Activated T-cell treated with anti-CD3 and anti-CD28 coated beads, Interleukin-2, amount 50 U/mL, for 1 hour (primary cell): ENCODE results near the gene SMAP1.
"Not testable (repeated sequence)": the region's sequence is repeated elsewhere in the genome, so short reads cannot be mapped to it uniquely, and the experiment has no call there.

Experiments used
- DNase-seq: peaks from one replicate; pipeline ENCODE4 v3.0.0-alpha.2; 2020

Gene SMAP1

GRCh38 chr6:70742462-70742861, 74.8 kb downstream of the SMAP1 start:
- DNase-seq: not testable (repeated sequence)

GRCh38 chr6:70753870-70754380, 86.2 kb downstream of the SMAP1 start:
- no peak for DNase-seq

- DNase-seq: no peak
These were observed 91.2 kb downstream of the SMAP1 start for GRCh38 chr6:70758883-70759282.

GRCh38 chr6:70763754-70764510, 96.2 kb downstream of the SMAP1 start:
- DNase-seq: no peak

GRCh38 chr6:70764706-70765105, 97.0 kb downstream of the SMAP1 start:
- DNase-seq: no peak

GRCh38 chr6:70771351-70771750, 103.7 kb downstream of the SMAP1 start:
- DNase-seq: not testable (repeated sequence)

- no peak for DNase-seq
These were observed 112.3 kb downstream of the SMAP1 start for GRCh38 chr6:70779934-70780333.

- DNase-seq: no peak
These were observed 123.0 kb downstream of the SMAP1 start for GRCh38 chr6:70790483-70791224.

- DNase-seq: no peak
These were observed 129.9 kb downstream of the SMAP1 start for GRCh38 chr6:70797625-70798024.

GRCh38 chr6:70806086-70806485, 138.4 kb downstream of the SMAP1 start:
- no peak for DNase-seq

- DNase-seq: no peak
These were observed 144.1 kb downstream of the SMAP1 start for GRCh38 chr6:70811788-70812187.

- DNase-seq: no peak
These were observed 146.2 kb downstream of the SMAP1 start for GRCh38 chr6:70813885-70814284.

GRCh38 chr6:70819646-70820045, 152.0 kb downstream of the SMAP1 start:
- no peak for DNase-seq

- DNase-seq: no peak
These were observed 153.1 kb downstream of the SMAP1 start for GRCh38 chr6:70820778-70821177.

- DNase-seq: no peak
These were observed 154.1 kb downstream of the SMAP1 start for GRCh38 chr6:70821751-70822150.

- DNase-seq: no peak
These were observed 156.0 kb downstream of the SMAP1 start for GRCh38 chr6:70823651-70824050.

GRCh38 chr6:70831427-70831826, 163.7 kb downstream of the SMAP1 start:
- DNase-seq: no peak

GRCh38 chr6:70834520-70834919, 166.8 kb downstream of the SMAP1 start:
- DNase-seq: no peak

GRCh38 chr6:70838907-70839285, 171.2 kb downstream of the SMAP1 start:
- no peak for DNase-seq

GRCh38 chr6:70839286-70840266, 171.9 kb downstream of the SMAP1 start:
- DNase-seq: no peak

GRCh38 chr6:70841112-70841511, 173.4 kb downstream of the SMAP1 start:
- DNase-seq: no peak

GRCh38 chr6:70842541-70842940, 174.9 kb downstream of the SMAP1 start:
- no peak for DNase-seq

GRCh38 chr6:70843328-70843918, 175.7 kb downstream of the SMAP1 start:
- no peak for DNase-seq
